SK-N-SH treated with all-trans-retinoic acid at 6 μM for 48 hours (cell line): ENCODE measurements around the gene POLR1C.

Source experiments
- ATAC-seq: fragments of 200-7000 bp; cut with Tn5 transposase; 3 replicates; pipeline ENCODE4 v1.9.1; 2020; ENCODE audit warnings: mild to moderate bottlenecking, moderate library complexity
- ARNTL ChIP-seq: fragments of 450-650 bp; formaldehyde crosslinking; IDR thresholded peaks from 2 replicates; pipeline ENCODE4 v1.5.0; 2020; ENCODE audit warnings: low read depth, mild to moderate bottlenecking, moderate library complexity, borderline replicate concordance
- BACH2 ChIP-seq: fragments of 250-450 bp; sonication (Bioruptor Pico); IDR thresholded peaks from 2 replicates; pipeline ENCODE4 v1.9.0; 2021; ENCODE audit warnings: mild to moderate bottlenecking, borderline replicate concordance
- CSDC2 ChIP-seq: fragments of 250-450 bp; sonication (Bioruptor Pico); IDR thresholded peaks from 2 replicates; pipeline ENCODE4 v1.5.0; 2020; ENCODE audit warnings: mild to moderate bottlenecking, moderate library complexity
- ESRRG ChIP-seq: fragments of 250-450 bp; sonication (Bioruptor Pico); IDR thresholded peaks from 2 replicates; pipeline ENCODE4 v1.6.1; 2021; ENCODE audit warnings: mild to moderate bottlenecking
- GLIS3 ChIP-seq: fragments of 250-450 bp; sonication (Bioruptor Pico); IDR thresholded peaks from 2 replicates; pipeline ENCODE4 v1.5.0; 2020; ENCODE audit warnings: mild to moderate bottlenecking, moderate library complexity
- ISL1 ChIP-seq: fragments of 250-450 bp; sonication (Bioruptor Pico); IDR thresholded peaks from 2 replicates; pipeline ENCODE4 v2.1.2; 2022; ENCODE audit warnings: mild to moderate bottlenecking, moderate library complexity
- OSR1 ChIP-seq: fragments of 250-450 bp; sonication (Bioruptor Pico); IDR thresholded peaks from 2 replicates; pipeline ENCODE4 v1.8.0; 2022; ENCODE audit warnings: moderate library complexity, mild to moderate bottlenecking, inconsistent platforms
- PPARA ChIP-seq: fragments of 250-450 bp; sonication (Bioruptor Pico); IDR thresholded peaks from 2 replicates; pipeline ENCODE4 v1.5.0; 2020; ENCODE audit warnings: mild to moderate bottlenecking, borderline replicate concordance
- RARB ChIP-seq: fragments of 250-450 bp; sonication (Bioruptor Pico); IDR thresholded peaks from 2 replicates; pipeline ENCODE4 v1.8.0; 2021; ENCODE audit warnings: mild to moderate bottlenecking, moderate library complexity
- SNAI2 ChIP-seq: fragments of 250-450 bp; sonication (Bioruptor Pico); IDR thresholded peaks from 2 replicates; pipeline ENCODE4 v1.5.0; 2020; ENCODE audit warnings: mild to moderate bottlenecking, moderate library complexity
- TCF4 ChIP-seq: fragments of 250-450 bp; sonication (Bioruptor Pico); IDR thresholded peaks from 2 replicates; pipeline ENCODE4 v1.8.0; 2021; ENCODE audit warnings: mild to moderate bottlenecking, moderate library complexity, borderline replicate concordance
- TOX ChIP-seq: fragments of 250-450 bp; sonication (Bioruptor Pico); IDR thresholded peaks from 2 replicates; pipeline ENCODE4 v1.8.0; 2021; ENCODE audit warnings: mild to moderate bottlenecking, moderate library complexity, borderline replicate concordance
- TSHZ2 ChIP-seq: fragments of 250-450 bp; sonication (Bioruptor Pico); IDR thresholded peaks from 2 replicates; pipeline ENCODE4 v1.5.0; 2020; ENCODE audit warnings: mild to moderate bottlenecking, moderate library complexity
- ZC3H10 ChIP-seq: fragments of 250-450 bp; sonication (Bioruptor Pico); IDR thresholded peaks from 2 replicates; pipeline ENCODE4 v1.5.1; 2021; ENCODE audit warnings: mild to moderate bottlenecking, moderate library complexity
- ZNF70 ChIP-seq: fragments of 450-650 bp; formaldehyde crosslinking; IDR thresholded peaks from 2 replicates; pipeline ENCODE4 v1.5.0; 2020; ENCODE audit warnings: mild to moderate bottlenecking, moderate library complexity
- ZNF8 ChIP-seq: fragments of 450-650 bp; formaldehyde crosslinking; IDR thresholded peaks from 2 replicates; pipeline ENCODE4 v1.5.0; 2020; ENCODE audit warnings: mild to moderate bottlenecking, moderate library complexity
- TF ChIP-seq, protein P1 (sequence below): fragments of 250-450 bp; sonication (Bioruptor Pico); IDR thresholded peaks from 2 replicates; pipeline ENCODE4 v1.5.1; 2021; ENCODE audit warnings: mild to moderate bottlenecking, moderate library complexity
- TF ChIP-seq, protein P2 (sequence below): fragments of 250-450 bp; sonication (Bioruptor Pico); IDR thresholded peaks from 2 replicates; pipeline ENCODE4 v1.5.1; 2020; ENCODE audit warnings: low read depth, mild to moderate bottlenecking, moderate library complexity
- TF ChIP-seq, protein P3 (sequence below): fragments of 250-450 bp; sonication (Bioruptor Pico); IDR thresholded peaks from 2 replicates; pipeline ENCODE4 v1.8.0; 2021; ENCODE audit warnings: low read depth, mild to moderate bottlenecking, moderate library complexity, borderline replicate concordance
- TF ChIP-seq, protein P4 (sequence below): fragments of 250-450 bp; sonication (Bioruptor Pico); IDR thresholded peaks from 2 replicates; pipeline ENCODE4 v1.8.0; 2020; ENCODE audit warnings: mild to moderate bottlenecking, moderate library complexity, borderline replicate concordance

Gene POLR1C

DNA sequence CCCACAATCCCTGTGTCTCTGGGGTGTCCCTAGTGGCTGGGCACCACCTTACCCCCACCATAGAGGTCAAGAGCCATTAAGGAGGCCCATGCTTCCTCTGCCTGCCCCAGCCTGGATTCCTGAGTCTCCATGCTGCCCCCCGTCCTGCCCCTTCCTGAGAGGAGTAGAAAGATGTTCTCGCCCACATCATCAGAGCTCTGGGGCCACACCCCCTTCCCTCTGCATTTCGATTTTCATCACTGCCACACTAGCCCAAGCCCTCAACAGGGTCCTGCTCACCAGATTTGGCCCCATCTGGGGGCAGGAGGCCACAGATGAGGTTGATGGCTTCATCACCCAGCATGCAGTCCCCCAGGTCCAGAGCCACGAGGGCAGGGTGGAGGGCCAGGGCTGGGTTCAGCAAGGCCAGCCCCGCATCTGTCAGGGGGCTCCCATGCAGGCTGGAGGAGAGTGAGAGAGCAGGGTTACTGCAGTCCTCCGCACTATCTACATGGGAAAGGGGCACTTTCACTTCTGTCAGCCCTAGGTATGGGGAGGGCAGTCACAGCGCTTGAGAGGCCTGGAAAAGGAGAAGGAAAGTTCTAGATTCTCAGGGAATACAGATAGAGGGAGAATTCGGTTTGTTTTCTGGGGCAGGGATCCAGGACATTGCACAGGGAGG lies 8.3 kb upstream of the POLR1C start:
- TF ChIP-seq SNAI2 (CRISPR knock-in tag) (no peak), TSHZ2 (CRISPR knock-in tag) (no peak), CSDC2 (CRISPR knock-in tag) (no peak), ZNF8 (no peak), ARNTL (CRISPR knock-in tag) (no peak), PPARA (CRISPR knock-in tag) (no peak), RARB (CRISPR knock-in tag) (no peak), OSR1 (CRISPR knock-in tag) (no peak), GLIS3 (CRISPR knock-in tag) (no peak), TCF4 (CRISPR knock-in tag) (no peak), ZNF70 (no peak), BACH2 (CRISPR knock-in tag) (no peak), ESRRG (no peak)
- TF ChIP-seq, protein P1, sequence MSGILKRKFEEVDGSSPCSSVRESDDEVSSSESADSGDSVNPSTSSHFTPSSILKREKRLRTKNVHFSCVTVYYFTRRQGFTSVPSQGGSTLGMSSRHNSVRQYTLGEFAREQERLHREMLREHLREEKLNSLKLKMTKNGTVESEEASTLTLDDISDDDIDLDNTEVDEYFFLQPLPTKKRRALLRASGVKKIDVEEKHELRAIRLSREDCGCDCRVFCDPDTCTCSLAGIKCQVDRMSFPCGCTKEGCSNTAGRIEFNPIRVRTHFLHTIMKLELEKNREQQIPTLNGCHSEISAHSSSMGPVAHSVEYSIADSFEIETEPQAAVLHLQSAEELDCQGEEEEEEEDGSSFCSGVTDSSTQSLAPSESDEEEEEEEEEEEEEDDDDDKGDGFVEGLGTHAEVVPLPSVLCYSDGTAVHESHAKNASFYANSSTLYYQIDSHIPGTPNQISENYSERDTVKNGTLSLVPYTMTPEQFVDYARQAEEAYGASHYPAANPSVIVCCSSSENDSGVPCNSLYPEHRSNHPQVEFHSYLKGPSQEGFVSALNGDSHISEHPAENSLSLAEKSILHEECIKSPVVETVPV (CRISPR knock-in tag), result no peak
- TF ChIP-seq, protein P2, sequence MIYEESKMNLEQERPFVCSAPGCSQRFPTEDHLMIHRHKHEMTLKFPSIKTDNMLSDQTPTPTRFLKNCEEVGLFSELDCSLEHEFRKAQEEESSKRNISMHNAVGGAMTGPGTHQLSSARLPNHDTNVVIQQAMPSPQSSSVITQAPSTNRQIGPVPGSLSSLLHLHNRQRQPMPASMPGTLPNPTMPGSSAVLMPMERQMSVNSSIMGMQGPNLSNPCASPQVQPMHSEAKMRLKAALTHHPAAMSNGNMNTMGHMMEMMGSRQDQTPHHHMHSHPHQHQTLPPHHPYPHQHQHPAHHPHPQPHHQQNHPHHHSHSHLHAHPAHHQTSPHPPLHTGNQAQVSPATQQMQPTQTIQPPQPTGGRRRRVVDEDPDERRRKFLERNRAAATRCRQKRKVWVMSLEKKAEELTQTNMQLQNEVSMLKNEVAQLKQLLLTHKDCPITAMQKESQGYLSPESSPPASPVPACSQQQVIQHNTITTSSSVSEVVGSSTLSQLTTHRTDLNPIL (CRISPR knock-in tag), result no peak
- TF ChIP-seq, protein P3, sequence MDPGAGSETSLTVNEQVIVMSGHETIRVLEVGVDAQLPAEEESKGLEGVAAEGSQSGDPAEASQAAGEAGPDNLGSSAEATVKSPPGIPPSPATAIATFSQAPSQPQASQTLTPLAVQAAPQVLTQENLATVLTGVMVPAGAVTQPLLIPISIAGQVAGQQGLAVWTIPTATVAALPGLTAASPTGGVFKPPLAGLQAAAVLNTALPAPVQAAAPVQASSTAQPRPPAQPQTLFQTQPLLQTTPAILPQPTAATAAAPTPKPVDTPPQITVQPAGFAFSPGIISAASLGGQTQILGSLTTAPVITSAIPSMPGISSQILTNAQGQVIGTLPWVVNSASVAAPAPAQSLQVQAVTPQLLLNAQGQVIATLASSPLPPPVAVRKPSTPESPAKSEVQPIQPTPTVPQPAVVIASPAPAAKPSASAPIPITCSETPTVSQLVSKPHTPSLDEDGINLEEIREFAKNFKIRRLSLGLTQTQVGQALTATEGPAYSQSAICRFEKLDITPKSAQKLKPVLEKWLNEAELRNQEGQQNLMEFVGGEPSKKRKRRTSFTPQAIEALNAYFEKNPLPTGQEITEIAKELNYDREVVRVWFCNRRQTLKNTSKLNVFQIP (CRISPR knock-in tag), result no peak
- TF ChIP-seq, protein P4, sequence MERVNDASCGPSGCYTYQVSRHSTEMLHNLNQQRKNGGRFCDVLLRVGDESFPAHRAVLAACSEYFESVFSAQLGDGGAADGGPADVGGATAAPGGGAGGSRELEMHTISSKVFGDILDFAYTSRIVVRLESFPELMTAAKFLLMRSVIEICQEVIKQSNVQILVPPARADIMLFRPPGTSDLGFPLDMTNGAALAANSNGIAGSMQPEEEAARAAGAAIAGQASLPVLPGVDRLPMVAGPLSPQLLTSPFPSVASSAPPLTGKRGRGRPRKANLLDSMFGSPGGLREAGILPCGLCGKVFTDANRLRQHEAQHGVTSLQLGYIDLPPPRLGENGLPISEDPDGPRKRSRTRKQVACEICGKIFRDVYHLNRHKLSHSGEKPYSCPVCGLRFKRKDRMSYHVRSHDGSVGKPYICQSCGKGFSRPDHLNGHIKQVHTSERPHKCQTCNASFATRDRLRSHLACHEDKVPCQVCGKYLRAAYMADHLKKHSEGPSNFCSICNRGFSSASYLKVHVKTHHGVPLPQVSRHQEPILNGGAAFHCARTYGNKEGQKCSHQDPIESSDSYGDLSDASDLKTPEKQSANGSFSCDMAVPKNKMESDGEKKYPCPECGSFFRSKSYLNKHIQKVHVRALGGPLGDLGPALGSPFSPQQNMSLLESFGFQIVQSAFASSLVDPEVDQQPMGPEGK, result no peak
- no peak for ATAC-seq

DNA sequence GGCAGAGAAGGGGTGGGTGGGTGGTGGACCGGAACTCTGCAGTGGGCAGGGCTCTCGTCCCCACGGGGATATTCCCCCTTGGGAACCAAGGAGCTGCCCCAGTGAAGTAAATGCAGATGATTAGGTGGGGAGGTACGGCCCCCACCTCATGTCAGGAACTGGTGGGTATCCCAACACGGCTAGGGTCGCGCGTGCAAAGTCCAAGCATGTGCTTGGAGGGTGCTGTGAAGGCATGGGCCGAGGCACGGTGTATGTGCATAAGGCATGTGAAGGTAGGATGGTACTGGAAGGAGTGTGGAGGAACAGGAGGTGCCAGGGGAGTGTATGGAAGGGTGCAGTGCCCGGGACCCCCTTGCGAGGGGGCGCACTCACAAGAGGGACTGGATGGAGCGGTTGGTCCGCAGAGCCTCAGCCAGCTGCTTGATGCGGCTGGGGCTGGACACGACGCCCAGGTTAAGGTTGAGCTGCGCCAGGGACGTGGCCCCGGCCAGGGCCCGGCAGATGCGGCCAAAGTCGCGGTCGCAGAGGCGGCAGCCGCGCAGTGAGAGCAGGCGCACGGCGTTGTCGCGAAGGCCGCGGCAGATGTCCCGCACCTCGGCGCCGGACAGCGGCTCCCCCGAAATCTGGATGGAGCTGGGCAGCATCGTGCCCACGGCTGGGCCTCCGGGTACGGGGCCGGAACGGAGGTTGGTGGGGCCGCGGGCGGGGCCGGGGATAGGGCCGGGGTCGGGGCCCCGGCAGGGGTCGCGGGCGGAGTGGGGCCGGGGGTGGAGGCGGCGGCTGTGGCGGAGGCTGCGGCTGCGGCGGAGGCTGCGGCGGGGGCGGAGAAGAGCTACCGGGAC lies 7.5 kb upstream of the POLR1C start:
- ATAC-seq, result peak; percentile 4
- TF ChIP-seq TSHZ2 (CRISPR knock-in tag) (no peak), ISL1 (CRISPR knock-in tag) (no peak), TOX (no peak), PPARA (CRISPR knock-in tag) (no peak), TCF4 (CRISPR knock-in tag) (no peak), OSR1 (CRISPR knock-in tag) (no peak), ZNF8 (no peak), GLIS3 (CRISPR knock-in tag) (no peak), ZC3H10 (CRISPR knock-in tag) (no peak), ZNF70 (no peak)
- TF ChIP-seq, protein P2 (CRISPR knock-in tag), result no peak
- TF ChIP-seq, protein P4, result no peak
- TF ChIP-seq, all 23 proteins: peak for 0
